GM19043 (cell line): ENCODE data around the gene CBLN3.

Source experiments
- ATAC-seq: cut with Tn5 transposase; IDR thresholded peaks from one replicate; pipeline ENCODE4 v1.9.1; 2021; ENCODE audit warnings: low read depth; ENCODE audit not compliant: unreplicated experiment

Gene CBLN3

DNA sequence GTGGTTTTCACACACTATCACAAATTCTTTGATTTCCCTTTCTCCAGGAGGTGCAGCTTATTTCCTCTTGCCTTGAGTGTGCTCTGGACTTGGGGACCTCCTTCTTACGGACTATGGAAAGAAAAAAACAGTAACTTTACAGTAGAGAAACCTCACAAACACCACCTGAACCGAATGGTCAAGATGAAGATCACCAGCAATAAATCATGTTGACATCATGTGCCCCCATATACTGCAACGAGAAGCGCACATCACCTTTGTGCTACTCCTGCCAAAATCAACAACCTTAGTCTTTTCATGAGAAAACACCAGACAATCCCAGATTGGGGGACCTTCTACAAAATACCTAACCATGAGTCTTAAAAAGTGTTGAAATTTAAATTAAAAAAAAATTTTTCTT lies 43.9 kb downstream of the CBLN3 start:
- no peak for ATAC-seq

- no peak for ATAC-seq
These were observed 45.3 kb downstream of the CBLN3 start for GRCh38 chr14:24384169-24384568.

DNA sequence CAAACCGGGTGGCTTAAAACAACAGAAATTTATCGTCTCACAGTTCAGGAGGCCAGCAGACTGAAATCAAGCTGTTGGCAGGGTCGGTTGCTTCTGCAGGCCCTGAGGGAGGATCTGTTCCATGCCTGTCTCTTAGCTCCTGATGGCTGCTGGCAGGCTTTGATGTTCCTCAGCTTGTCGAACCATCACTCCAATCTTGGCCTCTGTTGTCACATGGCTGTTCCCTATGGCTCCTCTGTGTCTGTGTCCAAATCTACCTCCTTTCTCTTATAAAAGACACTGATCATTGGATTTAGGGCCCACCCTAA lies 47.5 kb downstream of the CBLN3 start:
- ATAC-seq: no peak

DNA sequence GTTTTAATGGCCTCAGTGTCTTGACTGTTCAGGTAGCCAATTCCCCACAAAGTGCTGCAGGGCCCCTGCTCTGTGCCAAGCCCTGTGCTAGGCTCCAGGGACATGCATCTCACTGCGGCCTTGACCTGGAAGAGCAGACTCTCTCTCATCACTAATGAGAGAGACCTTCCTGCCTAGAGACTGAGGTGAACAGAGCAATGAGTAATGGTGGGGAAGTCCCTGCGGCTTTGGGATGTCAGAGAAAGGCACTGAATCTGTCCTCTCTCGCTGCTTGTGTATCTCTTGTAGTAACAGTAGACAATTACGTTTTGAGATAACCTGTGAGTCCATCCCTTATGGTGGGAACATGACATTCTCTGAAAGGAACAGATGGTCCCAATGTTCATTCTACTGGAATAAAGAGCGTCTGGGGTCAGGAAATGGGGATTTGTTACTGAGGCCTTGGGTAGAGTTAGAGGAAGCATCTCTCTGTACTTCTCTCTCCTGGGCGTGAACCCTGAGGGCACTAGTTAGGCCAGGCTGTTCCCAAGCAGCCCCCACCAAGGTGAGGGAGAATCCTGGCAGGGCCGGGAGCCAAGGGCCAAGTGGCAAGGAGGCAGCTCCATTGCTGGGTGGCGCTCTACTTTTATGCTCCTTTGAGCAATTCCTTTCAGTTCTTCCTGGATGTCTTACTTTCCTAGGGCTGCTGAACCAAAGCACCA lies 48.0 kb downstream of the CBLN3 start:
- ATAC-seq: no peak

DNA sequence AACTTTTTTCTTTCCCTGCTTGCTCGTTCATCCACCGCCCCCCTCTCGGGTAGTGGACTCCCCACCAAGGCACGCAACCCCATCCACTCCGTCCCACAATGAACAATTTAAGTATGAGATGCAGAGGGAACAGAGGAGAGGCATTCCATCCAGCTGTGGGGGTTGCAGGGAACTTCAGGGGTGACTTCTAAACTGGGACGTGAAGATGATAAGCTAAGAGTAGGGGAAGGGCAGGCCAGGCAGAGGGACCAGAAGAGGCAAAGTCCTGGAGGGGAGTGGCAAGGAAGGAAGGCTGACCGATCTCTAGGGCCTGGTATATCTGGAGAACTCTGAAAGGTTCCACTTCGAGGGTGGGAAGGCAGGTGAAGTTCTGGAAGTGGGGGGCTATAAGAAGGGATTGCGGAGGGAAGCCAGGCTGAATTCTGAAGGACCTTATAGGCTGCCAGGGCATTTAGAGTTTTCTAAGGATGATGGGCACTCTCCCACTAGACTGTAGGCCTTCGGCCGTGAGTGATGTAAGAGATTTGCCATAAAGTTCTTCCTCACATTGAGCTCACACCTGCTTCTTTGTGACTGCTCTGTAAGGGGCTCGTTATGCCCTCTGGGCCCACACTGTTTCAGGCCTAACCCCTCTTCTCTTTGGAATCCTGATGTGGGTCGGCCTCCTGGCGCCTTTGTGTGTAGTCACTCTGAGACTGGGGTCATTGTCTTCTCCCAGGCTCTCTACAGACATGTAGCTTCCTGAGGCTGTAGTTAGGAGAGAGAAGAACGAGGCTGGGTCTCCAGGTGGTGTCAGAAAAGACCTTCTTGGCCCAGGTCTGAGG lies 49.3 kb downstream of the CBLN3 start:
- no peak for ATAC-seq

- no peak for ATAC-seq
These were observed 50.2 kb downstream of the CBLN3 start for GRCh38 chr14:24378981-24379906.

DNA sequence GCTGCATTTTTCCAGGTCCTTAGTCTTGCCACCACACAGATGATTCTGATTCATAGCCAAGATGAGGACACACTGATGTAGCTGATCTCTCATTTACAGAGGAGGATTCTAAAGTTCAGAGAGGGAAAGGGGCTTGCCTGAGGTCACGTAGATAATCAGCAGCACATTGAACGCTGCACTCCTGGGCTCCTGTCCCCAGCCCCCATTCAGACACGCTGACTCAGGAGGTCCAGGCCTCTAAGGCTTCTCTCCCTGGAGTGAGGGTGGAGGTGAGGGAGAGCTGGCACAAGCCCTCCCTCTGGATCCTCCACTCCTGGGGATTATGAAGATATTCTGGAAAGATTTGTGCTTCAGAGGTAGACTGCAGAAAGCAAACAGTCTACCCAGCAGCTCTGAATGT lies 51.1 kb downstream of the CBLN3 start:
- no peak for ATAC-seq

DNA sequence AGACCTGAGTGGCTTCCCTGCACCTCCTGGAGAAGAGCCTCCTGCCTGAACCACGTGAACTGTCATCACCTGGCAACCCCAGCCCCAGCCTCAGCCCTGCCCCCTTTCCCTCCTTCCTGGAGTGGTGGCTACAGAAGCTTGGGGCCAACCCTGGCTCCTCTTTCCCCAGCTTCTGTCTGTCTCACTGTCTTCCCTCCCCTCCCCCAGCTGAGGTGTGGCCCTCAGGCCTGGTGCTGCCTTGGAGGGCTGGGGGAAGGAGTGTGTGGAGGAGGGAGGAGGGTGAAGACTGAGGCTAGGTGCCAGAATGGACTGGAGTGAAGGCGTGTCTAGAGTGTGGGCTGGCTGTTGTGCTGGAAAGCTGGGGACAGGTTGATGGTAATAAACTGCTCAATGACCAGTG lies 51.8 kb downstream of the CBLN3 start:
- ATAC-seq: no peak

DNA sequence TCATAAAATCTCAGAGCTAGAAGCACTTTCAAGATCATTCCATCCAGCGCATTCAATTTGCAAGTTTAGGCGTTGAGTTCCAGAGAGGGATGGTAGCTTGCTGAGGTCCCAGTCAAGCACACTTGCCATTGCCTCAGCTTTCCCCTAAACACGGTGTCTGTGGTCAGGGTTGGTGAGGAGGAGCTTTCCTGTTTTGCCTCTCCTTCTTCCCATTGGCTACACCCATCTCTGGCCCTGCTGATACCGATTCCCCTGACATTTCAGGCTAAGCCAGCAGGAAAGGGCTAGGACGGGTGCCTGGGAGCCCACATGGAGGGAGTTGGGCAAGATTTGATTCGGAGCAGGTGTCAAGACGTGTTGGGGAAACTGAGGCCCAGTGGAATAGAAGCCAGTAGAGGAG lies 52.3 kb downstream of the CBLN3 start:
- ATAC-seq: no peak
